Aorta (tissue), 5 donors: ENCODE results near the gene CAMKMT. TPM values are rescaled to one million over a fixed set of nuclear protein-coding genes. Genes with fewer than 3 reads are reported as not detected.

Experiments used
- ATAC-seq: fragments of 200-7000 bp; cut with Tn5 transposase; one replicate; pipeline ENCODE4 v1.9.1; 2022; ENCODE audit warnings: moderate library complexity; ENCODE audit not compliant: low FRiP score
- DNase-seq, 2 donors: peaks; one replicate each; pipeline ENCODE4 v3.0.0-alpha.2; 2020
- H3K27ac ChIP-seq, 2 donors: one replicate each; pipeline ENCODE4 v1.5.1; 2013; ENCODE audit warnings: low read length in 2 of 2, mild to moderate bottlenecking in 2 of 2, moderate library complexity in 2 of 2, control low read depth in 1 of 2, inconsistent platforms in 1 of 2, low read depth in 1 of 2
- H3K27me3 ChIP-seq, 2 donors: one replicate each; pipeline ENCODE4 v1.6.1; 2013; ENCODE audit warnings: control low read depth in 1 of 2, low read length in 1 of 2, mild to moderate bottlenecking in 1 of 2, moderate library complexity in 1 of 2; ENCODE audit not compliant: insufficient read depth in 2 of 2, control insufficient read depth in 1 of 2
- H3K36me3 ChIP-seq, 2 donors: one replicate each; pipeline ENCODE4 v1.6.1; 2013; ENCODE audit warnings: control low read depth in 1 of 2, low read length in 1 of 2, mild to moderate bottlenecking in 1 of 2; ENCODE audit not compliant: insufficient read depth in 2 of 2, control insufficient read depth in 1 of 2
- H3K4me1 ChIP-seq, 2 donors: one replicate each; pipeline ENCODE4 v1.6.1; 2013; ENCODE audit warnings: low read length in 2 of 2, control low read depth in 1 of 2, mild to moderate bottlenecking in 1 of 2, moderate library complexity in 1 of 2; ENCODE audit not compliant: insufficient read depth in 2 of 2, control insufficient read depth in 1 of 2
- H3K4me3 ChIP-seq, 2 donors: one replicate each; pipeline ENCODE4 v1.5.1; 2013; ENCODE audit warnings: low read length in 2 of 2, control low read depth in 1 of 2, mild to moderate bottlenecking in 1 of 2
- H3K9me3 ChIP-seq: one replicate; pipeline ENCODE4 v1.6.1; 2013; ENCODE audit warnings: mild to moderate bottlenecking, low read length; ENCODE audit not compliant: control insufficient read depth
- WGBS, 2 donors: extraction: QIAGEN DNeasy Blood & Tissue Kit; methylation state at CpG; one replicate each; pipeline ENCODE4 v1.1.7; 2013; 5-methylcytosine and 5-hydroxymethylcytosine counted together
- intact Hi-C, 2 donors: fragments of 100-400 bp; cut with DNase I; formaldehyde crosslinking; loops; one replicate each; pipeline versions ENCODE4 v1.14.2 to v1.15.0; 2022
- polyA plus RNA-seq, 2 donors: library from polyadenylated mRNA; stranded (reverse); fragments of 200-250 nt; gene quantifications; one replicate each; pipeline ENCODE4 v1.2.3, GENCODE V29; 2013
- total RNA-seq, 2 donors: library from RNA; stranded (reverse); fragmentation: NEBNext Ultra II Directional; extraction: Animal tissue kit (Norgen Biotek cat#: 25700); gene quantifications; one replicate each; pipeline ENCODE4 v1.2.1, GENCODE V29; 2021
- donor health status: healthy with polysubstance abuse.
- donor health status: Bipolar disorder and iron deficiency.
- donor health status: DM: no; HTN: no; CAD: no.
- donor health status: DM: no; HTN: no; CAD: no.
- donor health status: DM: yes; HTN: yes; CAD: no.

Gene CAMKMT
- total and polyA plus RNA-seq, 4 donors, result 3.1 to 15.2 (median 11.9) TPM

- WGBS, 2 donors, result 53 to 78% methylated on average over 1 of the region's 1 CpG
- Histone ChIP-seq H3K27me3 (no peaks in the 10 kb centered on the region), H3K9me3 (no peaks in the 10 kb centered on the region), H3K4me3 (no peak overlapping the region), H3K36me3 (no peaks in the 10 kb centered on the region), H3K27ac (no peak overlapping the region), H3K4me1 (peaks cover 8 to 14% of the 10 kb centered on the region in 2 donors)
- intact Hi-C loops, result no loop called here
- DNase-seq, result no peak
- no peak for ATAC-seq
Measured at GRCh38 chr2:44549099-44549471, 187.3 kb downstream of the CAMKMT start.

GRCh38 chr2:44549856-44550255 lies 188.1 kb downstream of the CAMKMT start:
- intact Hi-C loops, result no loop called here
- DNase-seq, result no peak
- no peak for ATAC-seq
- peaks cover 8 to 14% of the 10 kb centered on the region in 2 donors for H3K4me1 ChIP-seq
- no peak overlapping the region for H3K4me3 ChIP-seq
- no peaks in the 10 kb centered on the region for H3K36me3 ChIP-seq
- 75 to 76% methylated on average over 4 of the region's 4 CpGs for WGBS, 2 donors
- H3K27ac ChIP-seq, result no peak overlapping the region
- H3K9me3 ChIP-seq, result no peaks in the 10 kb centered on the region
- H3K27me3 ChIP-seq, result no peaks in the 10 kb centered on the region

DNA sequence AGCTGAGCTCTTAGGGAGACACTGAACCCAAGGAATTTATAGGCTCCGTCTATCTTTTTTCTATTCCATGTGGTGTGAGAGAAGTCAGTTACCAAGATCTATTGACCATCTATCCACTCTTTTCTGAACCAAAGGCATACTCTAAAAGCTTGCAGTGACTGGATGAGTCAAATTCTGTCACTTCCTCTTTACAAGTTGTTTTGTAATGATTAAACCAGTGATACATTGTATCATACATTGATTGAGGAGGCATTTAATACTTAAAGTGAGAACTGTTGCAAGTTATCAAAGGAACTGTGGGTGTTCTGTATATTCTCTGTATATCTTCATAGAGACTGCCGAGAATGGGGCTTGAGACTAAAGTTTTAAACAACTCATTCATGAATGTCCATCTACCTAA lies 188.8 kb downstream of the CAMKMT start:
- DNase-seq (no peak), ATAC-seq (no peak)
- intact Hi-C loops, result no loop called here
- H3K9me3 ChIP-seq, result no peaks in the 10 kb centered on the region
- H3K27me3 ChIP-seq, result no peaks in the 10 kb centered on the region
- no peak overlapping the region for H3K4me3 ChIP-seq
- H3K27ac ChIP-seq, result no peak overlapping the region
- H3K4me1 ChIP-seq, result peaks cover 8 to 14% of the 10 kb centered on the region in 2 donors
- no peaks in the 10 kb centered on the region for H3K36me3 ChIP-seq
- 98% methylated on average over 2 of the region's 2 CpGs for WGBS, 2 donors

DNA sequence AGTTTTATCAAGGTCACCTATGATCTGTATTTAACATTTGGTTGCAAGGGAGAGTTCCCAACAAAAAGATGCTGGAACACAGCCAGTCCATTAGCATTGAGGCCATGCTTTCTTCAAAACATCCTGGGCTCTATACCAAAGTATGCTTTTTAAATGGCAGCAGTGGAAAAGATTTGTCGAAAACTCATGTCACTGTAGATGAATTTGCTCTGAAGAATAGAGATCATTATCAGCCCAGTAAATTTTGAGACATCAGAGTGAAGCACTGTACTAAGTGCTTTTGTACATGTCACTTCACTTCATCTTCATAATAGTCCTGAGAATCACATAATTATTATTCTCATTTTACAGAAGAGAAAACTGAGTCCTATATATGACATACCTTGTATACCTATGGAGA lies 189.8 kb downstream of the CAMKMT start:
- Histone ChIP-seq H3K4me3 (no peak overlapping the region), H3K9me3 (no peaks in the 10 kb centered on the region), H3K36me3 (no peaks in the 10 kb centered on the region), H3K27me3 (no peaks in the 10 kb centered on the region), H3K27ac (no peak overlapping the region), H3K4me1 (peaks cover 8 to 14% of the 10 kb centered on the region in 2 donors)
- intact Hi-C loops, result no loop called here
- no peak for DNase-seq
- ATAC-seq, result no peak
- WGBS, 2 donors, result 84 to 97% methylated on average over 1 of the region's 1 CpG

- no peak overlapping the region for H3K27ac ChIP-seq
- no peaks in the 10 kb centered on the region for H3K36me3 ChIP-seq
- H3K4me3 ChIP-seq, result no peak overlapping the region
- WGBS, 2 donors, result 13 to 15% methylated on average over 4 of the region's 4 CpGs
- H3K27me3 ChIP-seq, result no peaks in the 10 kb centered on the region
- intact Hi-C loops, result no loop called here
- ATAC-seq, result no peak
- no peak for DNase-seq
- H3K9me3 ChIP-seq, result no peaks in the 10 kb centered on the region
- H3K4me1 ChIP-seq, result peaks cover 7 to 12% of the 10 kb centered on the region in 2 donors
Measured at GRCh38 chr2:44553456-44553855, 191.7 kb downstream of the CAMKMT start.

GRCh38 chr2:44555700-44556099 lies 194.0 kb downstream of the CAMKMT start:
- H3K4me1 ChIP-seq, result peaks cover 2 to 3% of the 10 kb centered on the region in 2 donors
- H3K4me3 ChIP-seq, result no peak overlapping the region
- no peak for ATAC-seq
- H3K36me3 ChIP-seq, result no peaks in the 10 kb centered on the region
- no peak for DNase-seq
- intact Hi-C loops, result no loop called here
- no peaks in the 10 kb centered on the region for H3K27me3 ChIP-seq
- no peak overlapping the region for H3K27ac ChIP-seq
- no peaks in the 10 kb centered on the region for H3K9me3 ChIP-seq

GRCh38 chr2:44559108-44559507 lies 197.4 kb downstream of the CAMKMT start:
- no peaks in the 10 kb centered on the region for H3K9me3 ChIP-seq
- ATAC-seq (no peak), DNase-seq (no peak)
- H3K27me3 ChIP-seq, result no peaks in the 10 kb centered on the region
- H3K27ac ChIP-seq, result no peak overlapping the region
- intact Hi-C loops, result no loop called here
- no peaks in the 10 kb centered on the region for H3K4me1 ChIP-seq
- H3K36me3 ChIP-seq, result no peaks in the 10 kb centered on the region
- 94 to 95% methylated on average over 1 of the region's 1 CpG for WGBS, 2 donors
- H3K4me3 ChIP-seq, result no peak overlapping the region

DNA sequence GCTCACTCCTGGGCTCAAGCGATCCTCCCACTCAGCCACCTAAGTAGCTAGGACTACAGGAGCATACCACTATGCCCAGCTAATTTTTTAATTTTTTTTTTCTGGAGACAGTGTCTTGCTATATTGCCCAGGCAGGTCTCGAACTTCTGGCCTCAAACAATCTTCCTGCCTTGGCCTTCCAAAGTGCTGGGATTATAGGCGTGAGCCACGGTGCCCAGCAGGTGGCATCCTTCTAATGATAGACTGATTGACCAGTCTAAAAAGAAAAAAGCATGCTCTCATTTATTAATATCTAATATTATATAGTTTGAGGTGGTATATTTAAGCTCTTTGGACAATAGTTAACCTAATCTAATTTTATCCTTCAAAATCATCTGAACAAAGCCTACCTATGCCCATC lies 198.6 kb downstream of the CAMKMT start:
- no peak overlapping the region for H3K4me3 ChIP-seq
- ATAC-seq, result no peak

GRCh38 chr2:44560941-44561340 lies 199.2 kb downstream of the CAMKMT start:
- DNase-seq (no peak), ATAC-seq (no peak)
- no peak overlapping the region for H3K4me3 ChIP-seq
- no peak overlapping the region for H3K27ac ChIP-seq
- no peaks in the 10 kb centered on the region for H3K9me3 ChIP-seq
- 61 to 71% methylated on average over 1 of the region's 1 CpG for WGBS, 2 donors
- no peaks in the 10 kb centered on the region for H3K4me1 ChIP-seq
- no peaks in the 10 kb centered on the region for H3K27me3 ChIP-seq
- H3K36me3 ChIP-seq, result no peaks in the 10 kb centered on the region
- intact Hi-C loops, result no loop called here

More for the DNA sequence above, 198.6 kb downstream of the CAMKMT start:
- Histone ChIP-seq H3K4me1 (no peaks in the 10 kb centered on the region), H3K27ac (no peak overlapping the region), H3K27me3 (no peaks in the 10 kb centered on the region), H3K36me3 (no peaks in the 10 kb centered on the region), H3K9me3 (no peaks in the 10 kb centered on the region)
- 89 to 91% methylated on average over 4 of the region's 4 CpGs for WGBS, 2 donors
- intact Hi-C loops, result no loop called here
- DNase-seq, result no peak
